ENCODE measurements around the gene LRRC56. TPM values are rescaled to one million over a fixed set of nuclear protein-coding genes. Genes with fewer than 3 reads are reported as not detected.
A peak's percentile ranks its signal among the peaks of the same experiment; 100 is the strongest.

Gene LRRC56
- total and polyA plus RNA-seq, 2 of the 13 experiments (the other 11 are each of a cell fraction or from before 2014, with no cell fraction given), result 0.11 to 0.29 TPM

GRCh38 chr11:518463-519202 lies 18.7 kb upstream of the LRRC56 start (continued):
- TF ChIP-seq MYPOP (CRISPR knock-in tag; IDR thresholded peaks at IDR 0.05) (peak; percentile 56; the same call in 1 of the 2 replicates), ZBTB34 (CRISPR knock-in tag; IDR thresholded peaks at IDR 0.05) (0 out of 2 replicates have a peak, but pooled peaks have one; percentile 68), ZNF782 (CRISPR knock-in tag; IDR thresholded peaks at IDR 0.05; ENCODE audit: borderline replicate concordance) (peak; percentile 45; the same call in 1 of the 2 replicates), ETS1 (CRISPR knock-in tag; IDR thresholded peaks at IDR 0.05) (no peak), TCF12 (IDR thresholded peaks at IDR 0.05) (no peak), TCF12 (CRISPR knock-in tag; IDR thresholded peaks at IDR 0.05) (peak; percentile 73; the same call in 1 of the 2 replicates), AKAP8 (CRISPR knock-in tag; IDR thresholded peaks at IDR 0.05) (peak; percentile 64; the same call in 1 of the 2 replicates), ETV5 (CRISPR knock-in tag; IDR thresholded peaks at IDR 0.05; ENCODE audit: borderline replicate concordance) (peak; percentile 78), RBM39 (IDR thresholded peaks at IDR 0.05; ENCODE audit: low read depth, low read length, poor library complexity, severe bottlenecking) (peak; percentile 50), POGZ (CRISPR knock-in tag; IDR thresholded peaks at IDR 0.05) (peak; percentile 37; the same call in 1 of the 2 replicates), REST (IDR thresholded peaks at IDR 0.05; ENCODE audit: borderline replicate concordance in 1 of 2, low read depth in 1 of 2, low read length in 2 of 2) (no peak), ZNF883 (CRISPR knock-in tag; IDR thresholded peaks at IDR 0.05; ENCODE audit: not compliant biosample characterization) (peak; percentile 69), PHF20 (CRISPR knock-in tag; IDR thresholded peaks at IDR 0.05) (peak; percentile 24; the same call in 1 of the 2 replicates), YEATS2 (CRISPR knock-in tag; IDR thresholded peaks at IDR 0.05; ENCODE audit: borderline replicate concordance) (peak; percentile 54; the same call in 1 of the 2 replicates), HOXA9 (CRISPR knock-in tag; IDR thresholded peaks at IDR 0.05; ENCODE audit: borderline replicate concordance) (no peak), ZNF777 (CRISPR knock-in tag; IDR thresholded peaks at IDR 0.05) (peak; percentile 82), IKZF5 (CRISPR knock-in tag; IDR thresholded peaks at IDR 0.05) (peak; percentile 65; the same call in 1 of the 2 replicates), MXD1 (CRISPR knock-in tag; IDR thresholded peaks at IDR 0.05) (peak; percentile 66; the same call in 1 of the 2 replicates)
